Measurements from ENCODE around the gene ITPRID1. TPM values are rescaled to one million over a fixed set of nuclear protein-coding genes. Genes with fewer than 3 reads are reported as not detected.

The ITPRID1 gene
- total and polyA plus RNA-seq, 2 donors (not counting 1 experiment from before 2014, with no cell fraction given): not detected

DNA sequence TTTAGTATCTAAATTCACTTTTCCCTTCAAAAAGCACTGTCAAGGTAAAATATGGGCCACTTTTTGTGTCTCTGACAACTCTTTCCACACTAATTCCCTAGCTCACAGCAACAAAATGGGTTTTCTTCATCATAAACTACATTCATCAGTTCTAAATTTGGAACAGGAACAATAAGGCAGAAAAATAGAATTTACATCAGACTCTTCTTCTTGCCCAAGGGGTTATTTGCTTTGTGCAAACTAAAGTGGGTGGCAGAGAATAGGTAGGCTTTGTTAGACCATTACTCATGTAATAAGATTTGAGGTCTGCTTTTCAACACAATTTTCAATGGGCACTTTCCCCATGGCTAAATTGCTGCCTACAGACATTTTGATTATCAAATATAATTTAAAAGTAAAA is 155.6 kb downstream of the ITPRID1 start:
- Histone ChIP-seq H3K4me1 (ENCODE audit: control insufficient read depth in 2 of 2, insufficient read depth in 2 of 2, low read length in 2 of 2) (no peaks in the 10 kb centered on the region), H2AFZ (ENCODE audit: insufficient read depth, low read depth, low read length, poor library complexity, severe bottlenecking) (no peak overlapping the region), H3K36me3 (replicated peaks in 1 of 2; ENCODE audit: control extremely low read depth in 1 of 2, control insufficient read depth in 1 of 2, extremely low read depth in 1 of 2, insufficient read depth in 2 of 2, low read length in 1 of 2) (no peaks in the 10 kb centered on the region), H3K27me3 (replicated peaks in 1 of 4; ENCODE audit: control extremely low read depth in 1 of 4, control insufficient read depth in 3 of 4, insufficient read depth in 4 of 4, low read length in 3 of 4) (peaks cover 0 to 4% (median 0%) of the 10 kb centered on the region in 4 experiments), H3K9ac (ENCODE audit: low read length) (no peak overlapping the region), H3K79me2 (ENCODE audit: control insufficient read depth, insufficient read depth, low read length) (no peaks in the 10 kb centered on the region), H3K4me2 (replicated peaks; ENCODE audit: low read depth, low read length, poor library complexity, severe bottlenecking) (no peak overlapping the region), H3K9me3 (ENCODE audit: control extremely low read depth in 1 of 3, control insufficient read depth in 2 of 3, insufficient read depth in 1 of 3, low read length in 2 of 3) (peaks cover 0 to 6% (median 0%) of the 10 kb centered on the region in 3 donors), H3K27ac (ENCODE audit: low read length in 2 of 2) (no peak overlapping the region), H3K4me3 (ENCODE audit: control extremely low read depth in 1 of 5, extremely low read depth in 1 of 5, insufficient read depth in 1 of 5, low read depth in 2 of 5, low read length in 4 of 5) (no peak overlapping the region), H4K20me1 (ENCODE audit: control insufficient read depth, insufficient read depth, low read length, poor library complexity, severe bottlenecking) (no peaks in the 10 kb centered on the region)
- Mint-ChIP-seq H3K27me3 (peaks cover 26% of the 10 kb centered on the region), H3K4me1 (no peaks in the 10 kb centered on the region), H3K9me3 (ENCODE audit: insufficient read depth) (no peaks in the 10 kb centered on the region), H3K4me3 (no peak overlapping the region), H3K27ac (no peak overlapping the region)
- POLR2A ChIA-PET: no interaction called here
- intact Hi-C loops (cut with micrococcal nuclease): no loop called here
- TF ChIP-seq, protein P1, sequence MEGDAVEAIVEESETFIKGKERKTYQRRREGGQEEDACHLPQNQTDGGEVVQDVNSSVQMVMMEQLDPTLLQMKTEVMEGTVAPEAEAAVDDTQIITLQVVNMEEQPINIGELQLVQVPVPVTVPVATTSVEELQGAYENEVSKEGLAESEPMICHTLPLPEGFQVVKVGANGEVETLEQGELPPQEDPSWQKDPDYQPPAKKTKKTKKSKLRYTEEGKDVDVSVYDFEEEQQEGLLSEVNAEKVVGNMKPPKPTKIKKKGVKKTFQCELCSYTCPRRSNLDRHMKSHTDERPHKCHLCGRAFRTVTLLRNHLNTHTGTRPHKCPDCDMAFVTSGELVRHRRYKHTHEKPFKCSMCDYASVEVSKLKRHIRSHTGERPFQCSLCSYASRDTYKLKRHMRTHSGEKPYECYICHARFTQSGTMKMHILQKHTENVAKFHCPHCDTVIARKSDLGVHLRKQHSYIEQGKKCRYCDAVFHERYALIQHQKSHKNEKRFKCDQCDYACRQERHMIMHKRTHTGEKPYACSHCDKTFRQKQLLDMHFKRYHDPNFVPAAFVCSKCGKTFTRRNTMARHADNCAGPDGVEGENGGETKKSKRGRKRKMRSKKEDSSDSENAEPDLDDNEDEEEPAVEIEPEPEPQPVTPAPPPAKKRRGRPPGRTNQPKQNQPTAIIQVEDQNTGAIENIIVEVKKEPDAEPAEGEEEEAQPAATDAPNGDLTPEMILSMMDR (IDR thresholded peaks at IDR 0.05): no peak
- no peak for TF ChIP-seq EZH2 (IDR thresholded peaks at IDR 0.05; ENCODE audit: borderline replicate concordance, insufficient read depth, low read depth, low read length, poor library complexity, severe bottlenecking)
- ATAC-seq (ENCODE audit: low read depth) (no peak), DNase-seq (no peak)
- CTCF ChIA-PET: no interaction called here

DNA sequence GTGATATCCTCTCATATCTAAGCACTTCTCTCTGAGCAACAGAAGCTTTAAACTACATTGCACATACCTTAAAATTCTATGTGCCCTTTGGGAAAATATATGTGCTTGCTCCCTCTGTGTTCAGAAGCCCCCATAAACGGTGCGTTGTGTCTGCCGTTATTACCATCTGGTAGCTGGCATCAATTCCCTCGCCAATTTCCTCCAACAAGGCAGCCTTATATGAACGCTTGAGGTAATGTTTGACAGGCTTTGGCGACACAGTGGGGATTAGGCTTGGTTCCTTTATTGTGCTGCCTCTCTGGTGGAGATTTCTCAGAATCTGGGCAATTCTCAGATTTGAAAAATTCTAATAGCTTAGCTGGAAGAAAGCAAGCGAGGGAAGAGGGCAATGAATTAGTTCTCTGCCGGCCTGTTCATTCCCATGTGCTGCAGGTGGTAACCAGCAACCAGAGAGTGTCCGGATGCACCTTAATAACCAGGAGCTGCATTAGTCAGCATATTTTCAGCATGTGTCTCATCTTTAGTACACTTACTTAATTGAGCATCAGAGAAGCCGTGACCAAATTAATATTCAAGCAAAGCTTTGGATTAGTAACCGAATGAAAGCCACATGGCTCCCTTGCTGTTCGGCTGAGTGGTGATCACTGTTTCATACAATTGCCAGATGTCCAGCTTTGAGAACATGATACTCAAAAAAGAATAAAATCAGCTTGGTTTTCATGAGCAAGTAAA is 165.8 kb downstream of the ITPRID1 start:
- intact Hi-C loops (cut with micrococcal nuclease): no loop called here
- no peaks in the 10 kb centered on the region for H3K9me3 Mint-ChIP-seq (ENCODE audit: insufficient read depth)

More for the DNA sequence above, 165.8 kb downstream of the ITPRID1 start:
- H3K27me3 ChIP-seq (replicated peaks in 1 of 4; ENCODE audit: control extremely low read depth in 1 of 4, control insufficient read depth in 3 of 4, insufficient read depth in 4 of 4, low read length in 3 of 4): no peaks in the 10 kb centered on the region
- CTCF ChIA-PET: no interaction called here
- H3K4me2 ChIP-seq (replicated peaks; ENCODE audit: low read depth, low read length, poor library complexity, severe bottlenecking): no peak overlapping the region
- no peak overlapping the region for H3K27ac ChIP-seq (ENCODE audit: low read length in 2 of 2)
- H4K20me1 ChIP-seq (ENCODE audit: control insufficient read depth, insufficient read depth, low read length, poor library complexity, severe bottlenecking): no peaks in the 10 kb centered on the region
- H3K9me3 ChIP-seq (ENCODE audit: control extremely low read depth in 1 of 3, control insufficient read depth in 2 of 3, insufficient read depth in 1 of 3, low read length in 2 of 3): no peaks in the 10 kb centered on the region
- H3K9ac ChIP-seq (ENCODE audit: low read length): no peak overlapping the region
- H3K4me1 ChIP-seq (ENCODE audit: control insufficient read depth in 2 of 2, insufficient read depth in 2 of 2, low read length in 2 of 2): no peaks in the 10 kb centered on the region
- no peak for ATAC-seq (ENCODE audit: low read depth)
- H3K4me3 ChIP-seq (ENCODE audit: control extremely low read depth in 1 of 5, extremely low read depth in 1 of 5, insufficient read depth in 1 of 5, low read depth in 2 of 5, low read length in 4 of 5): no peak overlapping the region
- Mint-ChIP-seq H3K4me1 (no peaks in the 10 kb centered on the region), H3K27me3 (no peaks in the 10 kb centered on the region), H3K27ac (no peak overlapping the region), H3K4me3 (no peak overlapping the region)
- H3K79me2 ChIP-seq (ENCODE audit: control insufficient read depth, insufficient read depth, low read length): no peaks in the 10 kb centered on the region
- no peak for DNase-seq
- TF ChIP-seq, protein P1 (IDR thresholded peaks at IDR 0.05): no peak
- WGBS (ENCODE audit: insufficient coverage): 93% methylated on average over 7 of the region's 12 CpGs
- H2AFZ ChIP-seq (ENCODE audit: insufficient read depth, low read depth, low read length, poor library complexity, severe bottlenecking): no peak overlapping the region
- no peaks in the 10 kb centered on the region for H3K36me3 ChIP-seq (replicated peaks in 1 of 2; ENCODE audit: control extremely low read depth in 1 of 2, control insufficient read depth in 1 of 2, extremely low read depth in 1 of 2, insufficient read depth in 2 of 2, low read length in 1 of 2)
- POLR2A ChIA-PET: no interaction called here

Data from B cell (primary cell).